OCI-LY7 (cell line): Measurements from ENCODE around the gene BUD23. TPM values are rescaled to one million over a fixed set of nuclear protein-coding genes. Genes with fewer than 3 reads are reported as not detected.

Source experiments
- BruUV-seq: library from RNA; stranded (reverse); fragments of 400-500 nt; replicated peaks from 2 replicates; lab custom pipeline; 2021; lab: Mats Ljungman, UMichigan
- CTCF ChIA-PET: fragments of 300-600 bp; sonication (Branson Sonifier 250); formaldehyde crosslinking; loops from one replicate; lab custom pipeline; 2022; ENCODE audit warnings: antibody characterized with exemption; ENCODE audit not compliant: unreplicated experiment; lab: Charles Lee
- POLR2A ChIA-PET: fragments of 300-600 bp; sonication (Branson Sonifier 250); formaldehyde crosslinking; loops from one replicate; lab custom pipeline; 2022; ENCODE audit warnings: antibody characterized with exemption; lab: Charles Lee
- DNase-seq: peaks from one replicate; pipeline ENCODE4 v3.0.0-alpha.2; 2015; ENCODE audit warnings: low spot score
- H2AFZ ChIP-seq: fragments of 200-600 bp; sonication (generic), shearing (Covaris generic); 2 replicates; pipeline ENCODE4 v1.6.1; 2014; ENCODE audit warnings: mild to moderate bottlenecking, antibody characterized with exemption, low read length, moderate library complexity
- H3K27ac ChIP-seq: fragments of 200-600 bp; sonication (generic); 2 replicates; pipeline ENCODE4 v1.5.1; 2014; ENCODE audit warnings: mixed run types, low read depth, mild to moderate bottlenecking, moderate library complexity, low read length, inconsistent platforms; ENCODE audit not compliant: poor library complexity, severe bottlenecking
- H3K36me3 ChIP-seq: fragments of 200-600 bp; sonication (generic); 2 replicates; pipeline ENCODE4 v1.6.1; 2014; ENCODE audit warnings: mild to moderate bottlenecking, antibody characterized with exemption, low read length, moderate library complexity, mixed read lengths; ENCODE audit not compliant: insufficient read depth
- H3K4me1 ChIP-seq: fragments of 200-600 bp; sonication (generic); 2 replicates; pipeline ENCODE4 v1.5.1; 2014; ENCODE audit warnings: mild to moderate bottlenecking, low read length; ENCODE audit not compliant: insufficient read depth, poor library complexity, severe bottlenecking
- H3K4me2 ChIP-seq: fragments of 200-600 bp; sonication (generic); 2 replicates; pipeline ENCODE4 v1.6.1; 2014; ENCODE audit warnings: mild to moderate bottlenecking, low read length
- H3K4me3 ChIP-seq: fragments of 200-600 bp; sonication (generic); 2 replicates; pipeline ENCODE4 v1.5.1; 2014; ENCODE audit warnings: mild to moderate bottlenecking, low read depth, low read length; ENCODE audit not compliant: poor library complexity, severe bottlenecking
- H3K79me2 ChIP-seq: fragments of 200-600 bp; sonication (generic); 2 replicates; pipeline ENCODE4 v1.6.1; 2016; ENCODE audit warnings: low read depth, mild to moderate bottlenecking, low read length, moderate library complexity, mixed read lengths; ENCODE audit not compliant: insufficient read depth
- H3K9me2 ChIP-seq: fragments of 200-600 bp; sonication (generic); 2 replicates; pipeline ENCODE4 v1.6.1; 2016; ENCODE audit warnings: mild to moderate bottlenecking, low read length, mixed read lengths; ENCODE audit not compliant: insufficient read depth
- H3K9me3 ChIP-seq: fragments of 200-600 bp; sonication (generic); 2 replicates; pipeline ENCODE4 v1.6.1; 2014; ENCODE audit warnings: mild to moderate bottlenecking, mixed run types, low read length, mixed read lengths
- H4K20me1 ChIP-seq: fragments of 200-600 bp; sonication (generic); 2 replicates; pipeline ENCODE4 v1.6.1; 2014; ENCODE audit warnings: mild to moderate bottlenecking, antibody characterized with exemption, low read length, moderate library complexity, mixed read lengths; ENCODE audit not compliant: insufficient read depth
- CTCF ChIP-seq: fragments of 200-600 bp; sonication (generic); conservative IDR thresholded peaks from 2 replicates; pipeline ENCODE4 v1.5.1; 2014; ENCODE audit warnings: mild to moderate bottlenecking, antibody characterized with exemption, low read length, moderate library complexity, mixed read lengths
- EZH2phosphoT487 ChIP-seq: fragments of 200-600 bp; sonication (generic); IDR thresholded peaks from 2 replicates; pipeline ENCODE4 v1.6.1; 2018; ENCODE audit warnings: low read depth, borderline replicate concordance, mild to moderate bottlenecking, mixed run types, antibody characterized with exemption, low read length, moderate library complexity, mixed read lengths
- intact Hi-C: fragments of 100-400 bp; cut with micrococcal nuclease; formaldehyde crosslinking; loops from one replicate; pipeline ENCODE4 v1.10.0; 2022; ENCODE audit not compliant: unreplicated experiment
- total RNA-seq, 2 experiments: library from RNA; depleted of rRNA in 1 of 2; stranded (reverse); fragments of >200 nt in 1 of 2; shearing (Covaris generic) in 1 of 2; gene quantifications; 2 replicates each; pipeline ENCODE4 v1.2.3, GENCODE V29; 2014 to 2022

The BUD23 gene
- total RNA-seq, 2 experiments from 2014 or later: 58.1 to 91.1 TPM

GRCh38 chr7:73648593-73649332, 34.6 kb upstream of the BUD23 start:
- Histone ChIP-seq H4K20me1 (no peaks in the 10 kb centered on the region), H3K4me2 (no peak overlapping the region), H2AFZ (no peak overlapping the region), H3K27ac (no peak overlapping the region), H3K9me3 (no peaks in the 10 kb centered on the region), H3K36me3 (no peaks in the 10 kb centered on the region), H3K79me2 (no peaks in the 10 kb centered on the region), H3K4me1 (no peaks in the 10 kb centered on the region), H3K9me2 (no peaks in the 10 kb centered on the region), H3K4me3 (no peak overlapping the region)
- no TSS peak for BruUV-seq
- DNase-seq: no peak
- intact Hi-C loops: no loop called here
- CTCF ChIA-PET: no interaction called here
- POLR2A ChIA-PET: no interaction called here
- no peak for TF ChIP-seq CTCF
- TF ChIP-seq EZH2phosphoT487: no peak

DNA sequence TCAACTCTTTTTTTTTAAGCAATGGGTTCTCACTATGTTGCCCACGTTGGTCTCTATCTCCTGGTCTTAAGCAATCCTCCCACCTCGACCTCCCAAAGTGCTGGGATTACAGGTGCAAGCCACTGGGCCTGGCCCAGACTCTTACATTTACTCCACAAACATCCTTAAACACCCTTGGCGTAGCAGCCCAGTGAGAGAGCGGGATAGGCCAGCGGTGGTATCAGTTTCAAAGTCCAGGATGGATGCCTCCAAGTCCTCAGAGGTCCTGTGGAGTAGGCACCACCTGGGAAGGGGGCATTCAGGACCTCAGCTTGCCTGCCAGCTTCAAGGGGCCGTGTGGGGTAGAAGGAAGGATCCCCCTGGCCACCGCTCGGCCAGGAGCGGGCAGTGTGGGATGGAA, 33.8 kb upstream of the BUD23 start:
- Histone ChIP-seq H3K36me3 (no peaks in the 10 kb centered on the region), H4K20me1 (no peaks in the 10 kb centered on the region), H3K9me2 (no peaks in the 10 kb centered on the region), H2AFZ (no peak overlapping the region), H3K27ac (no peak overlapping the region), H3K9me3 (no peaks in the 10 kb centered on the region), H3K4me3 (no peak overlapping the region), H3K4me1 (no peaks in the 10 kb centered on the region), H3K4me2 (no peak overlapping the region), H3K79me2 (no peaks in the 10 kb centered on the region)
- CTCF ChIA-PET: no interaction called here
- intact Hi-C loops: no loop called here
- POLR2A ChIA-PET: no interaction called here
- no peak for DNase-seq
- TF ChIP-seq CTCF: no peak
- TF ChIP-seq EZH2phosphoT487: no peak
- BruUV-seq: no TSS peak

DNA sequence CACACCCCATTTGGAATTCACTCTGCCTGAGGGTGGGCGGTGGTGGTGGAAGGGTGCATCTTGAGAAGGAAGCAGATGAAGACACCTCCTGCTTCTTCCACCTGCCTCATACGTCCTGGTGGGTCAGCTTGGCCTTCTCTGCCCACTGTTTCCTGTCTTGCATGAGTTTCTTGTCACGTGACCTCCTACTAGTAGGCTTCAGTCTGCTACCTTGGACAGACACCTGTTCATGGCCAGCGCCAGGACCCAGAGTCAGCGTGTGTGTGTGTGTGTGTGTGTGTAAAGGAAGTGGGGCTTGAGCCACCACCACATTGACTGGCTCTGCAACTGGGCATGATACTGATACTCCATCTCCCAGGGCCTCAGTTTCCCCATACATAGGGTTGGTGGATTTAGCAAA, 32.9 kb upstream of the BUD23 start:
- Histone ChIP-seq H3K27ac (no peak overlapping the region), H2AFZ (no peak overlapping the region), H3K4me3 (no peak overlapping the region), H4K20me1 (no peaks in the 10 kb centered on the region), H3K4me2 (no peak overlapping the region), H3K4me1 (no peaks in the 10 kb centered on the region), H3K79me2 (no peaks in the 10 kb centered on the region), H3K9me3 (no peaks in the 10 kb centered on the region), H3K36me3 (no peaks in the 10 kb centered on the region), H3K9me2 (no peaks in the 10 kb centered on the region)
- BruUV-seq: no TSS peak
- intact Hi-C loops: no loop called here
- ChIA-PET CTCF (no interaction called here), POLR2A (no interaction called here)
- DNase-seq: no peak
- TF ChIP-seq CTCF (no peak), EZH2phosphoT487 (no peak)
